NCI-H2227 (cell line): ENCODE results near the gene CCNJL.

Experiments
- DNase-seq: peaks from one replicate; lab custom pipeline; 2025; ENCODE audit not compliant: unreplicated experiment; lab: John Stamatoyannopoulos, UW

Gene CCNJL

GRCh38 chr5:160293901-160294561 is 18.3 kb downstream of the CCNJL start:
- DNase-seq = no peak

GRCh38 chr5:160293386-160293785 is 19.0 kb downstream of the CCNJL start:
- DNase-seq = no peak

GRCh38 chr5:160291467-160291866 is 20.9 kb downstream of the CCNJL start:
- DNase-seq = no peak

GRCh38 chr5:160290751-160291150 is 21.6 kb downstream of the CCNJL start:
- DNase-seq = no peak

- no peak for DNase-seq
Measured at GRCh38 chr5:160289721-160290120, 22.6 kb downstream of the CCNJL start.

GRCh38 chr5:160289356-160289651 is 23.1 kb downstream of the CCNJL start:
- no peak for DNase-seq

- DNase-seq = peak; percentile 27
Measured at GRCh38 chr5:160287378-160288051, 24.8 kb downstream of the CCNJL start.

- DNase-seq = no peak
Measured at GRCh38 chr5:160286947-160287346, 25.4 kb downstream of the CCNJL start.

- DNase-seq = no peak
Measured at GRCh38 chr5:160285316-160285715, 27.0 kb downstream of the CCNJL start.

GRCh38 chr5:160284291-160284873 is 28.0 kb downstream of the CCNJL start:
- DNase-seq = no peak

GRCh38 chr5:160281275-160281674 is 31.1 kb downstream of the CCNJL start:
- DNase-seq = no peak

GRCh38 chr5:160280384-160281095 is 31.8 kb downstream of the CCNJL start:
- no peak for DNase-seq

- no peak for DNase-seq
Measured at GRCh38 chr5:160278343-160278742, 34.0 kb downstream of the CCNJL start.

- DNase-seq = no peak
Measured at GRCh38 chr5:160274483-160274931, 37.9 kb downstream of the CCNJL start.

GRCh38 chr5:160272889-160273288 is 39.5 kb downstream of the CCNJL start:
- no peak for DNase-seq

- DNase-seq = no peak
Measured at GRCh38 chr5:160272264-160272663, 40.1 kb downstream of the CCNJL start.

GRCh38 chr5:160271836-160272235 is 40.5 kb downstream of the CCNJL start:
- no peak for DNase-seq

GRCh38 chr5:160271396-160271795 is 41.0 kb downstream of the CCNJL start:
- no peak for DNase-seq

- no peak for DNase-seq
Measured at GRCh38 chr5:160270704-160271103, 41.7 kb downstream of the CCNJL start.

- no peak for DNase-seq
Measured at GRCh38 chr5:160269017-160269416, 43.3 kb downstream of the CCNJL start.

GRCh38 chr5:160268121-160268520 is 44.2 kb downstream of the CCNJL start:
- no peak for DNase-seq
